ENCODE results near the gene MRPL24. TPM values are rescaled to one million over a fixed set of nuclear protein-coding genes. Genes with fewer than 3 reads are reported as not detected.

Gene MRPL24
- total and polyA plus RNA-seq, 10 of the 15 experiments (the other 5 are each of a cell fraction or from before 2014, with no cell fraction given), result 87.4 to 269 (median 134) TPM

- TF ChIP-seq DPF2 (IDR thresholded peaks at IDR 0.05), result peak; percentile 10; the same call in 1 of the 2 replicates
- no peak for TF ChIP-seq FOXK2 (IDR thresholded peaks at IDR 0.05)
- TF ChIP-seq IRF3 (IDR thresholded peaks at IDR 0.05), result no peak
- TF ChIP-seq, protein P1, sequence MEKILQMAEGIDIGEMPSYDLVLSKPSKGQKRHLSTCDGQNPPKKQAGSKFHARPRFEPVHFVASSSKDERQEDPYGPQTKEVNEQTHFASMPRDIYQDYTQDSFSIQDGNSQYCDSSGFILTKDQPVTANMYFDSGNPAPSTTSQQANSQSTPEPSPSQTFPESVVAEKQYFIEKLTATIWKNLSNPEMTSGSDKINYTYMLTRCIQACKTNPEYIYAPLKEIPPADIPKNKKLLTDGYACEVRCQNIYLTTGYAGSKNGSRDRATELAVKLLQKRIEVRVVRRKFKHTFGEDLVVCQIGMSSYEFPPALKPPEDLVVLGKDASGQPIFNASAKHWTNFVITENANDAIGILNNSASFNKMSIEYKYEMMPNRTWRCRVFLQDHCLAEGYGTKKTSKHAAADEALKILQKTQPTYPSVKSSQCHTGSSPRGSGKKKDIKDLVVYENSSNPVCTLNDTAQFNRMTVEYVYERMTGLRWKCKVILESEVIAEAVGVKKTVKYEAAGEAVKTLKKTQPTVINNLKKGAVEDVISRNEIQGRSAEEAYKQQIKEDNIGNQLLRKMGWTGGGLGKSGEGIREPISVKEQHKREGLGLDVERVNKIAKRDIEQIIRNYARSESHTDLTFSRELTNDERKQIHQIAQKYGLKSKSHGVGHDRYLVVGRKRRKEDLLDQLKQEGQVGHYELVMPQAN (conservative IDR thresholded peaks at IDR 0.05), result peak; percentile 48; the same call in 1 of the 2 replicates
- TF ChIP-seq STAT3 (IDR thresholded peaks at IDR 0.05; ENCODE audit: low read depth, low read length), result no peak
- TF ChIP-seq LARP7 (IDR thresholded peaks at IDR 0.05), result peak; percentile 93
- TF ChIP-seq SMAD1 (IDR thresholded peaks at IDR 0.05; ENCODE audit: low read depth, partially characterized antibody), result no peak
- TF ChIP-seq NFIC (IDR thresholded peaks at IDR 0.05; ENCODE audit: low read depth, low read length), result no peak
- TF ChIP-seq YY1 (IDR thresholded peaks at IDR 0.05; ENCODE audit: low read depth, low read length), result peak; percentile 35; the same call in 1 of the 2 replicates
- no peak for TF ChIP-seq GABPA (IDR thresholded peaks at IDR 0.05; ENCODE audit: low read depth)
- TF ChIP-seq POU2F2 (IDR thresholded peaks at IDR 0.05; ENCODE audit: borderline replicate concordance, low read depth, low read length), result peak; percentile 6; the same call in 1 of the 3 replicates
- no peak for TF ChIP-seq RUNX3 (IDR thresholded peaks at IDR 0.05; ENCODE audit: low read length)
- TF ChIP-seq WRNIP1 (IDR thresholded peaks at IDR 0.05; ENCODE audit: borderline replicate concordance, low read depth, low read length), result no peak
- no peak for TF ChIP-seq CUX1 (IDR thresholded peaks at IDR 0.05; ENCODE audit: insufficient replicate concordance, low read depth, low read length)
- TF ChIP-seq RAD51 (IDR thresholded peaks at IDR 0.05), result no peak
- no peak for TF ChIP-seq PAX5 (IDR thresholded peaks at IDR 0.05; ENCODE audit: borderline replicate concordance, low read depth, low read length)
- no peak for TF ChIP-seq RCOR1 (conservative IDR thresholded peaks at IDR 0.05; ENCODE audit: low read depth, low read length)
- no peak for TF ChIP-seq SUZ12 (IDR thresholded peaks at IDR 0.05; ENCODE audit: unreplicated experiment)
- no peak for TF ChIP-seq PAX8 (IDR thresholded peaks at IDR 0.05)
- TF ChIP-seq NR2F1 (conservative IDR thresholded peaks at IDR 0.05), result no peak
- TF ChIP-seq SPI1 (IDR thresholded peaks at IDR 0.05; ENCODE audit: borderline replicate concordance, insufficient read depth, low read depth, low read length), result 0 out of 2 replicates have a peak, but pooled peaks have one; percentile 3
- no peak for TF ChIP-seq CBX5 (IDR thresholded peaks at IDR 0.05; ENCODE audit: low read depth)
- 0 out of 2 replicates have a peak, but pooled peaks have one; percentile 16 for TF ChIP-seq ZBED1 (IDR thresholded peaks at IDR 0.05; ENCODE audit: borderline replicate concordance)
Measured at GRCh38 chr1:156750711-156751450, 10.0 kb upstream of the MRPL24 start (continued).
